ENCODE results near the gene CREB3L2. TPM values are rescaled to one million over a fixed set of nuclear protein-coding genes. Genes with fewer than 3 reads are reported as not detected.

The CREB3L2 gene
- total and polyA plus RNA-seq, 2 of the 8 experiments (the other 6 are each of a cell fraction or from before 2014, with no cell fraction given): 14.4 to 48.3 TPM

DNA sequence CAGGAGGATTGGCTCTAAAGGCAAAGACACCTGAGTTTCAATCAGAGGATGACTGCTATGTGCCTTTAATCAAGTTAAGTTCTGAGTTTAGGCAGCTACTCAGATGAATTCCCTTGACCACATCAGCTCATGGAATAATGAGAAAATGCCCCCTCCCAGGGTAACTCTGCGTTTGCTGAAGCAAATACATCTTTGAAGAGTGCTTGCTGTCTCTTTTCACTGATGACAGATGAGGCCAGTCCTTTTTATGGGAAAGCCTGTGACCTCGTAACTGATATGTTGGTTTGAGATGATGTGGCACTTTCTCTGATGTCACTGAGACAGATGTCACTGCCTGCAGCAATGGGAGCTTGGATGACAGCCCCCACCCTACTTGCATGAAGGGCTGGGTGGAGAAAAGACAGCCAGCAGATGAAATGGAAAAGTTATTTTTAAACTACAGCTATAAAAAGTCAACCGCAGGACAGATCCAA is 111.4 kb downstream of the CREB3L2 start:
- Histone ChIP-seq H2BK120ac (replicated peaks; ENCODE audit: low read depth, low read length) (no peak overlapping the region), H3K14ac (ENCODE audit: insufficient read length) (no peak overlapping the region), H4K91ac (replicated peaks; ENCODE audit: insufficient read length, low read length) (no peak overlapping the region), H3K4me1 (replicated peaks in 1 of 4; ENCODE audit: control insufficient read depth in 3 of 4, insufficient read depth in 4 of 4, low read length in 3 of 4) (peaks cover 0 to 12% (median 4%) of the 10 kb centered on the region in 4 experiments; a peak in 3 of 7 replicates), H4K20me1 (replicated peaks in 1 of 2; ENCODE audit: control insufficient read depth in 1 of 2, insufficient read depth in 2 of 2, low read length in 2 of 2) (no peaks in the 10 kb centered on the region), H4K5ac (ENCODE audit: insufficient read length, low read depth, low read length) (no peak overlapping the region), H3K36me3 (ENCODE audit: control insufficient read depth in 2 of 4, insufficient read depth in 4 of 4, low read length in 3 of 4) (peaks cover 3 to 16% (median 10%) of the 10 kb centered on the region in 4 experiments; a peak in 7 of 8 replicates), H2AK5ac (ENCODE audit: low read depth, low read length) (no peak overlapping the region), H3K9ac (replicated peaks in 1 of 4; ENCODE audit: extremely low read depth in 1 of 4, low read depth in 3 of 4, low read length in 3 of 4) (no peak overlapping the region), H2BK5ac (ENCODE audit: low read depth, low read length) (no peak overlapping the region), H3K27ac (ENCODE audit: low read depth, low read length) (no peak overlapping the region), H3K23me2 (ENCODE audit: low read depth, low read length) (no peaks in the 10 kb centered on the region), H3K18ac (ENCODE audit: extremely low read depth, low read length) (no peak overlapping the region), H3K56ac (replicated peaks; ENCODE audit: insufficient read length, low read depth, low read length) (no peak overlapping the region), H2BK20ac (ENCODE audit: low read length) (no peak overlapping the region), H3K27me3 (replicated peaks in 1 of 4; ENCODE audit: control insufficient read depth in 3 of 4, extremely low read depth in 1 of 4, insufficient read depth in 3 of 4, low read length in 3 of 4) (no peaks in the 10 kb centered on the region), H3K4me3 (ENCODE audit: extremely low read depth in 1 of 4, insufficient read depth in 2 of 4, low read depth in 3 of 4, low read length in 4 of 4) (no peak overlapping the region), H3K9me3 (ENCODE audit: insufficient read depth in 2 of 2, low read depth in 1 of 2, low read length in 1 of 2) (no peaks in the 10 kb centered on the region), H3K79me2 (ENCODE audit: control insufficient read depth in 1 of 2, insufficient read depth in 2 of 2, low read length in 2 of 2) (no peaks in the 10 kb centered on the region), H3K79me1 (ENCODE audit: low read depth, low read length) (no peaks in the 10 kb centered on the region; the same call in 1 of the 2 replicates), H2BK12ac (ENCODE audit: low read depth, low read length) (no peak overlapping the region), H2BK15ac (ENCODE audit: low read length) (no peak overlapping the region), H2AFZ (ENCODE audit: low read length) (no peak overlapping the region), H3K4me2 (ENCODE audit: insufficient read depth in 1 of 2, low read depth in 2 of 2, low read length in 2 of 2) (no peak overlapping the region), H3K23ac (ENCODE audit: insufficient read length) (no peak overlapping the region), H4K8ac (ENCODE audit: extremely low read depth, insufficient read depth, low read length) (no peak overlapping the region), H3K4ac (replicated peaks; ENCODE audit: insufficient read length, low read depth, low read length) (no peak overlapping the region)
- DNase-seq (ENCODE audit: low read depth in 1 of 2, low spot score in 2 of 2): no peak
- POLR2A ChIA-PET (ENCODE audit: partially characterized antibody): no interaction called here
- CTCF ChIA-PET (ENCODE audit: partially characterized antibody): interaction anchor here (1.0 to 1.7 kb wide), 4 partner anchors 43 to 234 kb away, joined by 3 to 5 read pairs (median 3); partner anchors contain the start of gene DGKI
- no peak for FAIRE-seq
- WGBS, 2 experiments (ENCODE audit: extremely low coverage in 1 of 2, insufficient coverage in 1 of 2, insufficient read length in 1 of 2, insufficient replicate concordance in 2 of 2, low coverage in 1 of 2, low lambda C conversion rate in 2 of 2, missing lambda C conversion rate in 1 of 2): 75% methylated on average over 3 of the region's 3 CpGs; no CpG with 5 or more reads in 1 of the 2 experiments
- TF ChIP-seq SP1 (IDR thresholded peaks at IDR 0.05; ENCODE audit: low read depth, low read length): no peak
- TF ChIP-seq RNF2 (IDR thresholded peaks at IDR 0.05; ENCODE audit: borderline replicate concordance, low read depth, low read length, missing control alignments, poor library complexity, severe bottlenecking): no peak
- no peak for TF ChIP-seq CBX8 (IDR thresholded peaks at IDR 0.05; ENCODE audit: borderline replicate concordance, low read depth, low read length)
- no peak for TF ChIP-seq SIX5 (IDR thresholded peaks at IDR 0.05; ENCODE audit: low read depth, low read length)
